Measurements from ENCODE around the gene INTS6. TPM values are rescaled to one million over a fixed set of nuclear protein-coding genes. Genes with fewer than 3 reads are reported as not detected.

INTS6 gene
- total RNA-seq, 4 donors from 2014 or later: 33.5 to 62.0 (median 40.0) TPM

GRCh38 chr13:51495316-51495715 lies 42.5 kb upstream of the INTS6 start:
- TF ChIP-seq CTCF (IDR thresholded peaks at IDR 0.05; ENCODE audit: low read depth): no peak

GRCh38 chr13:51494156-51494555 lies 41.3 kb upstream of the INTS6 start:
- no peak for TF ChIP-seq CTCF (IDR thresholded peaks at IDR 0.05; ENCODE audit: low read depth)

GRCh38 chr13:51488212-51488611 lies 35.4 kb upstream of the INTS6 start:
- no peak for TF ChIP-seq CTCF (IDR thresholded peaks at IDR 0.05; ENCODE audit: low read depth)

- no peak for TF ChIP-seq CTCF (IDR thresholded peaks at IDR 0.05; ENCODE audit: low read depth)
Observed at GRCh38 chr13:51481656-51482055, 28.8 kb upstream of the INTS6 start.

GRCh38 chr13:51479199-51479523 lies 26.3 kb upstream of the INTS6 start:
- TF ChIP-seq CTCF (IDR thresholded peaks at IDR 0.05; ENCODE audit: low read depth): no peak

GRCh38 chr13:51478418-51479198 lies 25.8 kb upstream of the INTS6 start:
- no peak for TF ChIP-seq CTCF (IDR thresholded peaks at IDR 0.05; ENCODE audit: low read depth)

- TF ChIP-seq CTCF (IDR thresholded peaks at IDR 0.05; ENCODE audit: low read depth): no peak
Observed at GRCh38 chr13:51477653-51478324, 25.0 kb upstream of the INTS6 start.

Data from subcutaneous adipose tissue (tissue), 4 donors.